Measurements from ENCODE around the gene ZNF274.
"Not testable (repeated sequence)": the region's sequence is repeated elsewhere in the genome, so short reads cannot be mapped to it uniquely, and the experiment has no call there.

Gene ZNF274

DNA sequence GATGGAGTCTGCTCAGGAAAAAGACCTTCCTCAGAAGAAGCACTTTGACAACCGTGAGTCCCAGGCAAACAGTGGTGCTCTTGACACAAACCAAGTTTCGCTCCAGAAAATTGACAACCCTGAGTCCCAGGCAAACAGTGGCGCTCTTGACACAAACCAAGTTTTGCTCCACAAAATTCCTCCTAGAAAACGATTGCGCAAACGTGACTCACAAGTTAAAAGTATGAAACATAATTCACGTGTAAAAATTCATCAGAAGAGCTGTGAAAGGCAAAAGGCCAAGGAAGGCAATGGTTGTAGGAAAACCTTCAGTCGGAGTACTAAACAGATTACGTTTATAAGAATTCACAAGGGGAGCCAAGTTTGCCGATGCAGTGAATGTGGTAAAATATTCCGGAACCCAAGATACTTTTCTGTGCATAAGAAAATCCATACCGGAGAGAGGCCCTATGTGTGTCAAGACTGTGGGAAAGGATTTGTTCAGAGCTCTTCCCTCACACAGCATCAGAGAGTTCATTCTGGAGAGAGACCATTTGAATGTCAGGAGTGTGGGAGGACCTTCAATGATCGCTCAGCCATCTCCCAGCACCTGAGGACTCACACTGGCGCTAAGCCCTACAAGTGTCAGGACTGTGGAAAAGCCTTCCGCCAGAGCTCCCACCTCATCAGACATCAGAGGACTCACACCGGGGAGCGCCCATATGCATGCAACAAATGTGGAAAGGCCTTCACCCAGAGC, 29.6 kb downstream of the ZNF274 start:
- no peak for DNase-seq (ENCODE audit: low spot score)

- DNase-seq (ENCODE audit: low spot score): no peak
Observed at GRCh38 chr19:58213075-58213369, 30.2 kb downstream of the ZNF274 start.

DNA sequence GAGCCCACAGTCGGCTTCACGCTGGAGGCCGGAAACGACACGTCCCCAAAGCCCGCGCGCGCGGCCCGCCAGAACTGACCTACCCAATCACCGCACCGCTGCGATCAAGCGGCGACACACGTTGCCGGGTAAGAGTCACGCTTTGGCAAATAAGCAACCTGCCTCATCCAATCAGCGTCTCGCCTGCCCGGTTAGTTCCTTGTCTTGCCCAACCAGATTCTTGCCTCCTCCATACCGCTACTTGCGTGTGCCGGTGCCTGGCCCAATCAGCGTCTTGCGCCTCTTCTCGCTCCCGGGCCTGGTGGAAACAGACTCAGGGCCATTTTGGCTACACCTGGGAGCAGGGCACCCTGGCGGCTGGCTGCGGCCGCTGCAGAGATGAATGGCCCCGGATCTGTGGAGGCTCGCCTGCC, 34.2 kb downstream of the ZNF274 start:
- DNase-seq (ENCODE audit: low spot score): no peak

DNA sequence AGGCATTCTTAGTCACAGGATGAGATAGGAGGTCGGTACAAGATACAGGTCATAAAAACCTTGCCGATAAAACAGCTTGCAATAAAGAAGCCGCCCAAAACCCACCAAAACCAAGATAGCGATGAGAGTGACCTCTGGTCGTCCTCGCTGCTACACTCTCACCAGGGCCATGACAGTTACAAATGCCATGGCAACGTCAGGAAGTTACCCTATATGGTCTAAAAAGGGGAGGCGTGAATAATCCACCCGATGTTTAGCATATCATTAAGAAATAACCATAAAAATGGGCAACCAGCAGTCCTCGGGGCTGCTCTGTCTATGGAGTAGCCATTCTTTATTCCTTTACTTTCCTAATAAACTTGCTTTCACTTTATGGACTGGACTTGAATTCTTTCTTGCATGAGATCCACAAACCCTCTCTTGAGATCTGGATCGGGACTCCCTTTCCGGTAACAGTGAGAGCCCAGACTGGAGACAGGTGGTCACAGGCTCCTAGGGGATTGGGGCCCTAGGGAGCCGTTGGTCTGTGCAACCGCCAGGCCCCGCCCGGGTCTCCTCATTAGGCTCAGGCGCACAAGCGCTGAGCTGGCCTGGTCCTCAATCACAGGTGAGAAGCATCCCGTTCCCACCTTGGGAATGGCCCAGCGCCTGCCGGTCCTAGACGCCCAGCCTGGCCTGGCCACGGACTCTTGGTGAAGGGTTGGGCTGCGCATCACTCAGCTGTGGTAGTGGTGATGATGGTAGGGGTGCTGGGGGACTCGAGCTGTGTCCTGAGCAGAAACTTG, 34.9 kb downstream of the ZNF274 start:
- no peak for DNase-seq (ENCODE audit: low spot score)

- DNase-seq (ENCODE audit: low spot score): no peak
Observed at GRCh38 chr19:58218899-58219298, 36.0 kb downstream of the ZNF274 start.

DNA sequence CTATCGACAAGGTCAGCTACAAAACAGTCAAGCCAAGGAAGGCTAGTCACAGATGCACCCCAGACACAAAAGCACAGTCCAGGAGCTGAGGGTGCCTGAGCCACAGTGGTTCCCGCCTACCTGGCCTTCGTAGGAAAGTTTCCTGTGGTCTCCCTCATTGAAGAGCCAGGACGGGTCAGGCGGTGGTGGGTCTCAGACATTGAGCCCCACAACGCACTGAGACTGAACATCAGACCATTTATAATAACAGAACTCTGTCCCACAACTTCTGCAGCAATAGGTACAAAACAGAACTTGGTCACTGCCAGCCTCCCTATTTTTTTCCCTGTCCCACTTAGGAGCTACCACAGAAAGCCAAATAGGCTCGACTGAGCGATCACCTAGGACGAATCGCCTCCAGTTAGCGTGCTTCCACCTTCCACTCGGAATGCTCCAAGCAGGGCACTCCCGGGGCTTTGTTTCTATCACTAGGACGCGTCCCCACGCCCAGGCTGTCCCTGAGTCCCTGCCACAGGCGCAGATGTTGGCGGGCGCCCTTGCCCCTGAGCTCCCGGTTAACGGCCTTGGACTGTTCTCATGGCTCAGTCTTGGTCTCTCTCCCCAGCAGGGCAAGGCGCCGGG, 45.2 kb downstream of the ZNF274 start:
- DNase-seq (ENCODE audit: low spot score): no peak

- DNase-seq (ENCODE audit: low spot score): peak; percentile 48
Observed at GRCh38 chr19:58228585-58229254, 45.9 kb downstream of the ZNF274 start, which contains the start of gene ZNF544. Gene ZNF544 (plus strand): TSS chr19:58228914. CDS start chr19:58244024, 15,110 bp downstream.

GRCh38 chr19:58229255-58229639, 46.4 kb downstream of the ZNF274 start:
- DNase-seq (ENCODE audit: low spot score): peak; percentile 2

DNA sequence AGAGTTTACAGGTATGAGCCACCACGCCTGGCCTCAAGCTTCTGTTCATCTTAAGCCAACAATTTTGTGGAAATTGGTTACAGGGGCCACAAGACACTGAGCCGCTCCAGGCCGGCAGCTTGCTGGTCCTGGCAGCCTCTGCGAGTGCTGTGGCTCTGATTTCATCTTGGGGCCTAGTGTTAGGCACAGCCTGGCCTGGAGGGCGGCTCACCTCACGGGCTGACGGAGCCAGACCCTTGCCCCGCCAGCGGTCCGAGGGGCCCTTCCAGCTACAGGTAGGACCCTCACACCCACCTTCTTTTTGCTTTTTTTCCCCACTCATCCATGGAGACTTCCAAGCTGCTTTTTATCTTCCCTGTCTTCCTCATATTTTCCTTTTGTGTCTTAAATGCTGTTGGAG, 54.5 kb downstream of the ZNF274 start:
- no peak for DNase-seq (ENCODE audit: low spot score)

DNA sequence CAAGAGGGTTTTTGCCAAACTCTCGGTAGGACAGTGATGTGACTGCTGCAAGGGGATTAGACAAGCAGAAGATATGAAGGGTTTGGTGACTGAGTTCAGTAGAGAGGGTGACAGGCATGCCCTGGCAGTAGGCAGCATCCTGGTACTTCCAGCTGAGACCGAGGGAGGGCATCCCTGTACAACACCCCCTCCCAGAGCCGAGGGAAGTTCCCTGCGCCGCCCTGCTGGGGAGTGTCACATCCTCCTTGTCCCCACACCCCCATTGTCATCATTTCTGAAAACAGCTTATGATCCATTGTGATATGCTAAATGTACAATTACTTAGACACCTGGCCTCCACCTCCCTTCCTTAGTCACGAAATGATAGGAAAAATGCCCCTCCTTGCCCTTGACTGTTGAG, 60.5 kb downstream of the ZNF274 start:
- DNase-seq (ENCODE audit: low spot score): no peak

GRCh38 chr19:58248886-58249285, 66.0 kb downstream of the ZNF274 start:
- DNase-seq (ENCODE audit: low spot score): no peak

GRCh38 chr19:58252102-58252685, 69.3 kb downstream of the ZNF274 start:
- no peak for DNase-seq (ENCODE audit: low spot score)

GRCh38 chr19:58258259-58258658, 75.4 kb downstream of the ZNF274 start:
- not testable (repeated sequence) for DNase-seq (ENCODE audit: low spot score)

DNA sequence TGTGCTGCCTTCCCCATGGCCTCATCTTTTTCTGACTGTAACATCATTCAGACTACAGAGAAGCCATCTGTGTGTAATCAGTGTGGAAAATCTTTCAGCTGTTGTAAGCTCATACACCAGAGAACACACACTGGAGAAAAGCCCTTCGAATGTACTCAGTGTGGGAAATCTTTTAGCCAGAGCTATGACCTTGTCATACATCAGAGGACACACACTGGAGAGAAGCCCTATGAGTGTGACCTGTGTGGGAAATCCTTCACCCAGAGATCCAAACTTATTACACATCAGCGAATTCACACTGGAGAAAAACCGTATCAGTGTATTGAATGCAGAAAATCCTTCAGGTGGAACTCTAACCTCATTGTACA, 78.7 kb downstream of the ZNF274 start:
- DNase-seq (ENCODE audit: low spot score): no peak

- DNase-seq (ENCODE audit: low spot score): no peak
Observed at GRCh38 chr19:58261968-58262921, 79.4 kb downstream of the ZNF274 start.

GRCh38 chr19:58262922-58263296, 80.0 kb downstream of the ZNF274 start:
- DNase-seq (ENCODE audit: low spot score): no peak

All from globus pallidus (tissue), 1 donor.